HL-60 (cell line): ENCODE results near the gene TCP11.

ENCODE experiments used
- CTCF ChIP-seq: IDR thresholded peaks from one replicate; pipeline ENCODE4 v1.5.1; 2011; ENCODE audit warnings: low read length, control low read depth, inconsistent platforms; ENCODE audit not compliant: insufficient read depth
- GABPA ChIP-seq: IDR thresholded peaks from 2 replicates; pipeline ENCODE4 v1.6.1; 2012; ENCODE audit warnings: low read depth
- REST ChIP-seq: IDR thresholded peaks from 2 replicates; pipeline ENCODE4 v1.6.1; 2012; ENCODE audit warnings: low read depth; ENCODE audit not compliant: insufficient replicate concordance
- SPI1 ChIP-seq: IDR thresholded peaks from 2 replicates; pipeline ENCODE4 v1.6.1; 2012; ENCODE audit warnings: low read depth, mild to moderate bottlenecking, borderline replicate concordance

GRCh38 chr6:35069262-35069661, 71.9 kb downstream of the TCP11 start:
- TF ChIP-seq CTCF (no peak), SPI1 (no peak), REST (no peak), GABPA (no peak)
